Measurements from ENCODE around the gene SULT1C4.

The SULT1C4 gene

GRCh38 chr2:108413711-108414095 is 35.9 kb downstream of the SULT1C4 start:
- H3K27ac ChIP-seq: no peak overlapping the region
- no peak for TF ChIP-seq CTCF (IDR thresholded peaks at IDR 0.05)

DNA sequence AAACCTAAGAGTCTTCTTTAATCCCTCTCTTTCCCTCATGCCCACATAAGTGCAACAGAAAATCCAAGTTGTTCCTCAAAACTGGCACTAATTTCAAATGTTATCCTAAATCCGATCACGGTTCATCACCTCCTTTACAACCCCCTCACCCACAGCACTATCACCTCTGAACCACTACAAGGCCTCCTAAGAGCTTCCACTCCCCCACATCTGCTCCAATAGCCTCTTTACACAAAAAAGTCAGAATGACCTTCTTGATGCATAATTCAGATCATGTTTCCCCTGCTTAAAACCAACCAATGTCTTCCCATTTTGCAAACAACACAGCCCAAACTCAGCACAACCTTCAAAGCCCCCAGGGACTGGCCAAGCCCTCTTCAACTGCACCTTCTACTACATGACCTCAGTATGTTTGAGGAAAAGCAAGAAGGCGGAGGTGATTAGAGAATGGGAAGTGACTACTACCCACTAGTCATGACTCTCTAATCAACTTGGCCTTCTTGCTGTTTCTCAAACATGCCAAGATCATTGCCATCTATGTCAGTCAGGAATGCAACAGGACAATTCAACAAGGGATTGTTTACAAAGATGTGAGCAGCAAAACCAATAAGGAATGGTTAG is 36.6 kb downstream of the SULT1C4 start:
- no peak overlapping the region for H3K27ac ChIP-seq
- TF ChIP-seq CTCF (IDR thresholded peaks at IDR 0.05): no peak
- no peak for TF ChIP-seq ZFX (IDR thresholded peaks at IDR 0.05; ENCODE audit: borderline replicate concordance)

DNA sequence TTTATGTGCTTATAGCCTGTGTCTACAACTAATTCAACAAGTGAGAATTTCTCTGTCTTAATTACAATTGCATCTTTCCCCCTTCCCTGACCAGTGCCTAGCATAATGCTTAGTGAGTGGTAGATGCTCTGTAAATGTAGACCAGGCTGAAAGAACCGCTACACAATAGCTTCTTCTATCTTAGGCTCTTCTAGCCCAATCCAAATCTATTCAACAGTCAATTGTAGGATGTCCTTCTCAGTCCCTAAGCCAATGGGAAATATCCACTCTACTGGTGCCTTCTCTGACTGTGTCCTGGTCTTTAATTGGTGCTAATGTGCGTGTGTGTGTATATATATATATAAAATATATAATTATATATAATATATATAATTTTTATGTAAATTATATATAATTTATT is 37.2 kb downstream of the SULT1C4 start:
- TF ChIP-seq CTCF (IDR thresholded peaks at IDR 0.05): no peak
- no peak overlapping the region for H3K27ac ChIP-seq

- TF ChIP-seq CTCF (IDR thresholded peaks at IDR 0.05) (peak; percentile 32), ZFX (IDR thresholded peaks at IDR 0.05; ENCODE audit: borderline replicate concordance) (no peak)
- H3K27ac ChIP-seq: no peak overlapping the region
Measured at GRCh38 chr2:108417254-108417653, 39.5 kb downstream of the SULT1C4 start.

- TF ChIP-seq CTCF (IDR thresholded peaks at IDR 0.05) (no peak), ZFX (IDR thresholded peaks at IDR 0.05; ENCODE audit: borderline replicate concordance) (no peak)
- H3K27ac ChIP-seq: no peak overlapping the region
Measured at GRCh38 chr2:108418416-108418815, 40.7 kb downstream of the SULT1C4 start.

DNA sequence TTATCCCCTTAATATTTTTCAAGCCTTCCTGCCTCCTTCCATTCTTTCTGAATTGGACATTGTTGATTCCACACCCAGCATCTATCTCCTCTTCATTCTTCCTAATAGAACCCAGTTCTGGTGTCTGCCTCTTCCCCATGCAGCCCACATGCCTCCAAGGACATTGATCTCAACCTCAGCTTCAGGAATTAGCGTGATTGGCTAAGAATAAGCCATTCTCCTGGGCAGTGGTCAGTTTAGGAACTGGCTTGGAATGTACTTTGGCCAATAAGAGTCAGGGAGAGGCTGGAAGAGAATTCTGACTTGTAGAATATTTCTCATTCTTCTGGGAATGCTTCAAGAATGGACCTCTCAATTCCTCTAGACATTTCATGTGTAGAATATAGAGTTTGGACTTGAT is 45.3 kb downstream of the SULT1C4 start:
- TF ChIP-seq CTCF (IDR thresholded peaks at IDR 0.05): no peak
- TF ChIP-seq ZFX (IDR thresholded peaks at IDR 0.05; ENCODE audit: borderline replicate concordance): no peak

GRCh38 chr2:108423502-108424251 is 45.9 kb downstream of the SULT1C4 start:
- TF ChIP-seq ZFX (IDR thresholded peaks at IDR 0.05; ENCODE audit: borderline replicate concordance) (no peak), CTCF (IDR thresholded peaks at IDR 0.05) (no peak)

More for the DNA sequence above, 45.3 kb downstream of the SULT1C4 start:
- H3K27ac ChIP-seq: no peak overlapping the region

More at GRCh38 chr2:108423502-108424251, 45.9 kb downstream of the SULT1C4 start:
- no peak overlapping the region for H3K27ac ChIP-seq

Data from 22Rv1 (cell line).